ENCODE measurements around the gene CYP4F12.
"Not testable (repeated sequence)": the region's sequence is repeated elsewhere in the genome, so short reads cannot be mapped to it uniquely, and the experiment has no call there.

CYP4F12 gene

GRCh38 chr19:15650123-15650522, 22.8 kb upstream of the CYP4F12 start:
- DNase-seq (ENCODE audit: low read depth): not testable (repeated sequence)

- DNase-seq (ENCODE audit: low read depth): no peak
Observed at GRCh38 chr19:15651791-15652190, 21.1 kb upstream of the CYP4F12 start.

DNA sequence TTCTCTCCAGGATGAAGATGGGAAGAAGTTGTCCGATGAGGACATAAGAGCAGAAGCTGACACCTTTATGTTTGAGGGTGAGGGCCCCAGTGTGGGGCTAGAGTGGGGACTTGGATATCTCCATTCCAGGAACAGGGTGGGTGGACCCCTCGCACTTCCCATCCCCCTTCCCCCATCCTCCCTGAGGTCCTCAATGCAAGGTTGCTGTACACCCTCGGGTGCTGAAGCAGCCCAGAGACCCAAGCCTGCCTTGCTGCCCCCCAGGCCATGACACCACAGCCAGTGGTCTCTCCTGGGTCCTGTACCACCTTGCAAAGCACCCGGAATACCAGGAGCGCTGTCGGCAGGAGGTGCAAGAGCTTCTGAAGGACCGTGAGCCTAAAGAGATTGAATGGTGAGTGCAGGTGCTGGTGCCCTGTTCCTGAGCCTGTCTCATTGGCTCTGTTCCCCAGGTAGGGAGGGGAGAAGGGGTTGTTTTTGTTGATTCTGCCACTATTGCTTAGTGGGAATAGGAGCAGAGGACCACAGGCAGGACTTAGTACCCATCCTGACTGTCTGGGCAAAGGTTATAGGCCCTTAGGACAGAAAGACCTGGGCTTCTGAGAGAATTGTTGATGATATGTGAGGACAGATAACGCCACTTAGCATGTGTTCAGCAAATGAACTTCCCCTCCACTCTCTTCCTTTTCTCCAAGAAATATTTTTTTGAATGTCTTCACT, 20.2 kb upstream of the CYP4F12 start:
- DNase-seq (ENCODE audit: low read depth): no peak

GRCh38 chr19:15656467-15656866, 16.4 kb upstream of the CYP4F12 start:
- no peak for DNase-seq (ENCODE audit: low read depth)

DNA sequence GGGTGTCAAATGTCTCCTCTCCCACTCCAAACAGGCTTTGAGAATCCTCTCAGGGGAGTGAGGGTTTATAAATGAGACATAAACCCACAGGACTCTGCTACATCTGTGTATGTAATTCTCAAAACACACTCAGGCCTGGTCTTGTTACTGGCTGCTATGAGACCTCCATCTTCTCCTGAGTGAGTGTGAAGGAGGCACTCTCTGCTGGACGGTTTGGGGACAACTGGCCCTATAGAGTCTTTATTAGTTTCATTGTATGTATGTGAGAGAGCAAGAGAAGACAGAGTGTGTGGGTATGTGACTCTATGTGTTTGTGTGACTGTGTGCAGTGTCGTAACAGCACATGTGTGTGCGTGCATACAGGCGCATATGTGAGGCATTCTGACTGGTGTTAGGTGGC, 9.6 kb upstream of the CYP4F12 start:
- DNase-seq (ENCODE audit: low read depth): no peak

- DNase-seq (ENCODE audit: low read depth): no peak
Observed at GRCh38 chr19:15666186-15666585, 6.7 kb upstream of the CYP4F12 start.

- DNase-seq (ENCODE audit: low read depth): no peak
Observed at GRCh38 chr19:15666883-15667282, 6.0 kb upstream of the CYP4F12 start.

DNA sequence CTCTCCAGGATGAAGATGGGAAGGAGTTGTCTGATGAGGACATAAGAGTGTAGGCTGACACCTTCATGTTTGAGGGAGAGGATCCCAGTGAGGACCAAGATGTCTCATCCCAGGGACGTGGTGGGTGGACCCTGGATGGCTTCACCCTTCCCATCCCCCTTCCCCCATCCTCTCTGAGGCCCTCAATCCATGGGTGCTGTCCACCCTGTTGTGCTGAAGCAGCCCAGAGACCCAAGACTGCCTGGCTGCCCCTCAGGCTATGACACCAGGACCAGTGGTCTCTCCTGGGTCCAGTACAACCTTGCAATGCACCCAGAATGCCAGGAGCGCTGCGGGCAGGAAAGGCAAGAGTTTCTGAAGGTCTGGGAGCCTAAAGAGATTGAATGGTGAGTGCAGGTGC, 3.4 kb upstream of the CYP4F12 start:
- no peak for DNase-seq (ENCODE audit: low read depth)

- no peak for DNase-seq (ENCODE audit: low read depth)
Observed at GRCh38 chr19:15669891-15670290, 3.0 kb upstream of the CYP4F12 start.

GRCh38 chr19:15671237-15671821, 1.6 kb upstream of the CYP4F12 start:
- no peak for DNase-seq (ENCODE audit: low read depth)

GRCh38 chr19:15671891-15672579, 852 bp upstream of the CYP4F12 start:
- no peak for DNase-seq (ENCODE audit: low read depth)

GRCh38 chr19:15673176-15673654, 328 bp downstream of the CYP4F12 start:
- DNase-seq (ENCODE audit: low read depth): no peak

GRCh38 chr19:15675560-15675959, 2.7 kb downstream of the CYP4F12 start:
- DNase-seq (ENCODE audit: low read depth): no peak

GRCh38 chr19:15679089-15679488, 6.2 kb downstream of the CYP4F12 start:
- no peak for DNase-seq (ENCODE audit: low read depth)

DNA sequence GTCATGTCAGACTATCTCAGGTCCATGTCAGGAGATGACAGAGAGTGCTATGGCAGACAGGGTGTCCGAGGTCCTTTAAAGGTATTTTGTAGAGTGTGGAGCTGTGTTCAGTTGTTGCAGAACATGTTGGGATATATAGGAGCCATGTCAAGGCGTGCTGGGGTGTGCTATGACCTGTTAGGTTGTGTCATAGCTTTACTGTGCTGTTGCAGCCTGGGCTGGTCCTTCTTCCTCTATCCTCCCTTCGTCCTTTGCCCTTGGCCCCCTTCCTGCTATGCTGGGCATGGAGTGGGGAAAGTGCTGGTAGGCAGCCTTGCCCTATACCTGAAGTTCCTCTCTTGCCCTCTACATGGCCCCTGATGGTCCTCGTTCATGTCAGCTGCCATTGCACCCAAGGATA, 7.0 kb downstream of the CYP4F12 start:
- DNase-seq (ENCODE audit: low read depth): not testable (repeated sequence)

- DNase-seq (ENCODE audit: low read depth): no peak
Observed at GRCh38 chr19:15680478-15681322, 7.8 kb downstream of the CYP4F12 start.

DNA sequence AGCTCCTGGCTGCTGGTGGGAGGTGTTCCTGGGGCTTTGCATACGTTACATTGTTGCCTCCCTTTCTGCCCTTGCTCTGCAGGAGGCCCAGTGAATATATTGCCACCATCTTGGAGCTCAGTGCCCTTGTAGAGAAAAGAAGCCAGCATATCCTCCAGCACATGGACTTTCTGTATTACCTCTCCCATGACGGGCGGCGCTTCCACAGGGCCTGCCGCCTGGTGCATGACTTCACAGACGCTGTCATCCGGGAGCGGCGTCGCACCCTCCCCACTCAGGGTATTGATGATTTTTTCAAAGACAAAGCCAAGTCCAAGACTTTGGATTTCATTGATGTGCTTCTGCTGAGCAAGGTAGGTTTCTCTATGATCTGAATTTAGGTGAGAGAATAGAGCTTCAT, 10.5 kb downstream of the CYP4F12 start:
- no peak for DNase-seq (ENCODE audit: low read depth)

- no peak for DNase-seq (ENCODE audit: low read depth)
Observed at GRCh38 chr19:15684828-15685227, 11.9 kb downstream of the CYP4F12 start.

- DNase-seq (ENCODE audit: low read depth): no peak
Observed at GRCh38 chr19:15696654-15697194, 23.8 kb downstream of the CYP4F12 start.

GRCh38 chr19:15701757-15702533, 29.1 kb downstream of the CYP4F12 start:
- no peak for DNase-seq (ENCODE audit: low read depth)

DNA sequence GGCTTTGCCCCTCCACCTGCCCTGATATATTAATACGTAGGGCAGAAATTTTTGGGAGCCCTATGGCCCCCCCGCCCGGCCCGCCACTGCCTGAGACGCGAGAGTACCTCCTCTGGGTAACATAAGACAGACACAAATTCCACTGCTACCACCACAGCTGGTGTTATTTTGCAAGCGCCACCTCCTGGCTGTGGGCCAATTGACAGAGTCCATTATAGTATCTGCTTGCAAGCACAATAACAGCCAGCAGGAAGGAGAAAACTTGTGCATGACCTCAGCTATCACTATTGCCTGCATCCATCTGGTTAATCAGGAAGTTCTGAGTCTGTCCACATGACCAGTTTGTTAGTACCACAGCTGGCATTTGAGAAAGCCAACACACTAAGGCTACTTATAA, 29.6 kb downstream of the CYP4F12 start:
- no peak for DNase-seq (ENCODE audit: low read depth)
